Lung (tissue), 12 donors: Measurements from ENCODE around the gene DHFR. TPM values are rescaled to one million over a fixed set of nuclear protein-coding genes. Genes with fewer than 3 reads are reported as not detected.

Experiments used
- ATAC-seq: fragments of 200-7000 bp; cut with Tn5 transposase; one replicate; pipeline ENCODE4 v1.9.1; 2020; ENCODE audit warnings: moderate number of reproducible peaks; ENCODE audit not compliant: insufficient read depth, low FRiP score
- DNase-seq, 3 donors: peaks; one replicate each; pipeline ENCODE4 v3.0.0-alpha.2; 2013 to 2017
- H3K27ac ChIP-seq, 2 donors: one replicate each; pipeline ENCODE4 v1.5.1; 2013; ENCODE audit warnings: mild to moderate bottlenecking in 2 of 2, moderate library complexity in 2 of 2, control low read depth in 1 of 2, inconsistent platforms in 1 of 2, low read depth in 1 of 2, low read length in 1 of 2
- H3K27me3 ChIP-seq, 3 donors: one replicate each; pipeline ENCODE4 v1.5.1; 2013; ENCODE audit warnings: low read length in 2 of 3; ENCODE audit not compliant: control insufficient read depth in 3 of 3, insufficient read depth in 3 of 3
- H3K36me3 ChIP-seq, 4 donors: one replicate each; pipeline ENCODE4 v1.5.1; 2013; ENCODE audit warnings: low read length in 4 of 4, mild to moderate bottlenecking in 1 of 4, moderate library complexity in 1 of 4; ENCODE audit not compliant: control insufficient read depth in 4 of 4, insufficient read depth in 4 of 4
- H3K4me1 ChIP-seq, 5 donors: one replicate each; pipeline ENCODE4 v1.5.1; 2013; ENCODE audit warnings: low read length in 5 of 5, mild to moderate bottlenecking in 2 of 5, moderate library complexity in 1 of 5; ENCODE audit not compliant: control insufficient read depth in 5 of 5, insufficient read depth in 5 of 5
- H3K4me3 ChIP-seq: one replicate; pipeline ENCODE4 v1.5.1; 2013; ENCODE audit warnings: mild to moderate bottlenecking, control low read depth, moderate library complexity
- H3K9ac ChIP-seq, 2 donors: one replicate each; pipeline ENCODE4 v1.5.1; 2013; ENCODE audit warnings: low read length in 2 of 2, control low read depth in 1 of 2; ENCODE audit not compliant: insufficient read depth in 1 of 2
- H3K9me3 ChIP-seq, 4 donors: one replicate each; pipeline ENCODE4 v1.5.1; 2013; ENCODE audit warnings: low read length in 3 of 4, mild to moderate bottlenecking in 1 of 4, moderate library complexity in 1 of 4; ENCODE audit not compliant: control insufficient read depth in 4 of 4, insufficient read depth in 3 of 4
- WGBS, 2 donors: extraction: QIAGEN DNeasy Blood & Tissue Kit; methylation state at CpG; one replicate each; pipeline ENCODE4 v1.1.7; 2013; 5-methylcytosine and 5-hydroxymethylcytosine counted together
- polyA plus RNA-seq, 2 donors: library from polyadenylated mRNA; stranded (reverse); fragments of 200-250 nt; gene quantifications; one replicate each; pipeline ENCODE4 v1.2.1, GENCODE V29; 2013
- total RNA-seq, 2 donors: library from RNA; depleted of rRNA in 1 of 2; stranded (reverse); fragments of >200 nt in 1 of 2; gene quantifications; one replicate each; pipeline ENCODE4 v1.2.1, GENCODE V29; 2014 to 2021
- TF ChIP-seq, protein P1 (sequence below): IDR thresholded peaks from 2 replicates; pipeline ENCODE4 v1.5.1; 2012; ENCODE audit warnings: mild to moderate bottlenecking; ENCODE audit errors: control extremely low read depth, extremely low read depth
- donor health status: control.
- donor health status: control.
- donor health status: Bipolar disorder and iron deficiency.
- donor health status: healthy.
- donor health status: DM: yes; HTN: yes; CAD: no.

Gene DHFR
- total and polyA plus RNA-seq, 4 donors, result 8.1 to 16.0 (median 12.2) TPM

DNA sequence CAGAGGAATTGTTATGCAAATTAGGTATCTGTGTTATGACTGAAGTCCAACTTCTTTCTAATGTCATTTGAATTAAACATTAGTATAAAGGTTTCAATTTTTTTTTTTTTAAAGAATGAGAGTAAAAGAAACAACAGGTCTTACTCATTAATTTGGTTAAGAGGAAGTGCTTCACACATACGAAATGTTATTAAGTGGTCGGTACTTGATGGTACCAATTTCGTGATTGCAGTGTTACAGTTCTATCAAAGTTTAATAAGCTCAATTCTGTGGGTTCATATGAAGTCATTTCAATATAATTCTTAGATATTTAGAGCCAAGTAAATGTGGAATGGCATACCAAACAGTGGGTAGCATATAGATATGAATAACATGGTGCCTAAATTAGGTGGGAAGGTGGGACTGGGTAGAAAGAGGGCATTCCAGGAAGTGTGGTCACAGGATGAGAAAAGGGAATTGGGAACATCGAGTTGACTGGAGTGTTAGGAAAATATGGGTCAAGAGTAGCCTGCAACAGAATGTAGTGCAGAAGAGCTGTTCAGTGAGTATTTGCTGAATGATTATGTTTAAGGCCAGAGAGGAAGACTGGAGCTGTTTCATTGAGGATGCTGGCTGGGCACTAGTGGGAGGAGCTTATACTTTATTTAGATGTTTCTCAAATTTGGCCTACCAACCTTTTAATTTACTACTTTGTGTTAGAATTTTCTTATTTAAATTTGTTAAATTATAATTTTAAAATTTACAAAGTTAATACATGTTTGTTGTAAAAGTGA, 34.1 kb upstream of the DHFR start:
- ATAC-seq, result no peak

DNA sequence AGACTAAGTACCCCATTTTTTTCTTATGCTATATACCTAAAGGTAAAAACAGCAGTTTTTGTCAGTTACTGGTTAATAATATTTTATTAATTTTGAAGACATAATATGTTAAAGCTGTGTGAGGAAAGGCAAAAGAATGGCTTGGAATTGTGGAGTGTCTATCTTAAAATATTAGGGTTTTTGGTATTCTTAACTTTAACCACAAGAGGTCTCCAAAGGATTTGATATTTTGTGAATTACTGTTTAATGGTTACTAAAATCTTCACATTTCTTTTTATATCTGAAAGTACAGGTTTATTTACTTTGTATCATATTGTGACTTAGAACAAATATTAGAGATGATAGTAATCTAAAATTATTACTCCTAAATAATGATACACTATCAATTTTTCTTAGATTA, 32.0 kb upstream of the DHFR start:
- DNase-seq (peak in 2 of 3 donors; percentile 46), ATAC-seq (no peak)
- Histone ChIP-seq H3K9me3 (no peaks in the 10 kb centered on the region), H3K4me3 (no peak overlapping the region), H3K9ac (no peak overlapping the region), H3K27me3 (no peaks in the 10 kb centered on the region), H3K36me3 (peaks cover 0 to 3% (median 1%) of the 10 kb centered on the region in 4 donors), H3K27ac (no peak overlapping the region), H3K4me1 (no peaks in the 10 kb centered on the region)
- TF ChIP-seq, protein P1, sequence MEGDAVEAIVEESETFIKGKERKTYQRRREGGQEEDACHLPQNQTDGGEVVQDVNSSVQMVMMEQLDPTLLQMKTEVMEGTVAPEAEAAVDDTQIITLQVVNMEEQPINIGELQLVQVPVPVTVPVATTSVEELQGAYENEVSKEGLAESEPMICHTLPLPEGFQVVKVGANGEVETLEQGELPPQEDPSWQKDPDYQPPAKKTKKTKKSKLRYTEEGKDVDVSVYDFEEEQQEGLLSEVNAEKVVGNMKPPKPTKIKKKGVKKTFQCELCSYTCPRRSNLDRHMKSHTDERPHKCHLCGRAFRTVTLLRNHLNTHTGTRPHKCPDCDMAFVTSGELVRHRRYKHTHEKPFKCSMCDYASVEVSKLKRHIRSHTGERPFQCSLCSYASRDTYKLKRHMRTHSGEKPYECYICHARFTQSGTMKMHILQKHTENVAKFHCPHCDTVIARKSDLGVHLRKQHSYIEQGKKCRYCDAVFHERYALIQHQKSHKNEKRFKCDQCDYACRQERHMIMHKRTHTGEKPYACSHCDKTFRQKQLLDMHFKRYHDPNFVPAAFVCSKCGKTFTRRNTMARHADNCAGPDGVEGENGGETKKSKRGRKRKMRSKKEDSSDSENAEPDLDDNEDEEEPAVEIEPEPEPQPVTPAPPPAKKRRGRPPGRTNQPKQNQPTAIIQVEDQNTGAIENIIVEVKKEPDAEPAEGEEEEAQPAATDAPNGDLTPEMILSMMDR, result no peak

More for the DNA sequence above, 34.1 kb upstream of the DHFR start:
- TF ChIP-seq, protein P1, result no peak
- Histone ChIP-seq H3K4me3 (no peak overlapping the region), H3K36me3 (peaks cover 0 to 6% (median 0%) of the 10 kb centered on the region in 4 donors), H3K27ac (no peak overlapping the region), H3K4me1 (no peaks in the 10 kb centered on the region), H3K9me3 (no peaks in the 10 kb centered on the region), H3K27me3 (no peaks in the 10 kb centered on the region), H3K9ac (no peak overlapping the region)
- DNase-seq, result no peak
- WGBS, 2 donors, result 58 to 69% methylated on average over 4 of the region's 4 CpGs

DNA sequence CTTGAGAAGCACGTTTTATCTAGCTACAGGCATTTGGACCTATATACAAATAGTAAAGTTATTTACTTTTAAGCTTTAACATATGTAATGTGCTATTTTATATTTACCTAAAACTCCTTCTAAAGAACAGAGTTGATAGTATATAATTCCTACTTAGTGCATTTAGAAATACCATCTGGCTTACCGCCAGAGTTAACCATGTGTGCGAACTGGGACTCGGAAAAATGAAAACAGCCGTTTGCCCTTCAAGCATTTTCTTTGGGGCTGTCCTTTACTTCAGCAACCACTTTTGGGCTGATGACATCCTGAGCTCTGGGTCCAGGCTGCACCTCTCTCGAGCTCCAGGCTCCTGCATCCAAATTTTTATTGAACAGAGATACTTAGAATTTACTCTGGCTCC, 21.9 kb upstream of the DHFR start:
- DNase-seq (peak in 2 of 3 donors; percentile 37 to 53), ATAC-seq (no peak)
- H3K27ac ChIP-seq, result no peak overlapping the region
- H3K9me3 ChIP-seq, result no peaks in the 10 kb centered on the region
- peaks cover 5 to 48% (median 14%) of the 10 kb centered on the region in 4 donors for H3K36me3 ChIP-seq
- H3K27me3 ChIP-seq, result no peaks in the 10 kb centered on the region
- TF ChIP-seq, protein P1, result no peak
- 80 to 82% methylated on average over 6 of the region's 6 CpGs for WGBS, 2 donors
- H3K4me1 ChIP-seq, result no peaks in the 10 kb centered on the region
- no peak overlapping the region for H3K4me3 ChIP-seq
- no peak overlapping the region for H3K9ac ChIP-seq
